NCI-H226 (cell line): ENCODE results near the gene RC3H2.
"Not testable (repeated sequence)": the region's sequence is repeated elsewhere in the genome, so short reads cannot be mapped to it uniquely, and the experiment has no call there.

Experiments used
- DNase-seq: peaks from one replicate; pipeline ENCODE4 v3.0.0-alpha.2; 2015

RC3H2 gene

GRCh38 chr9:122923947-122924346 is 18.8 kb upstream of the RC3H2 start:
- no peak for DNase-seq

GRCh38 chr9:122922713-122923112 is 17.6 kb upstream of the RC3H2 start:
- DNase-seq = no peak

GRCh38 chr9:122918310-122918709 is 13.2 kb upstream of the RC3H2 start:
- DNase-seq = no peak

GRCh38 chr9:122912964-122913673 is 8.0 kb upstream of the RC3H2 start, which contains the start of gene ZBTB6:
TSS of gene ZBTB6 (minus strand) at chr9:122913323. CDS start at chr9:122912072, 1,251 bp downstream.
- DNase-seq = peak; percentile 81

- DNase-seq = no peak
These were observed 7.5 kb upstream of the RC3H2 start for GRCh38 chr9:122912671-122912963.

GRCh38 chr9:122906122-122906521 is 963 bp upstream of the RC3H2 start:
- not testable (repeated sequence) for DNase-seq

- no peak for DNase-seq
These were observed 715 bp downstream of the RC3H2 start for GRCh38 chr9:122904466-122904822.

GRCh38 chr9:122900791-122901190 is 4.4 kb downstream of the RC3H2 start:
- no peak for DNase-seq

GRCh38 chr9:122897969-122898368 is 7.2 kb downstream of the RC3H2 start:
- DNase-seq = no peak

GRCh38 chr9:122888480-122888879 is 16.7 kb downstream of the RC3H2 start:
- no peak for DNase-seq

- no peak for DNase-seq
These were observed 22.0 kb downstream of the RC3H2 start for GRCh38 chr9:122883125-122883524.

GRCh38 chr9:122879443-122879842 is 25.7 kb downstream of the RC3H2 start:
- DNase-seq = no peak

GRCh38 chr9:122875523-122875922 is 29.6 kb downstream of the RC3H2 start:
- no peak for DNase-seq

- not testable (repeated sequence) for DNase-seq
These were observed 37.9 kb downstream of the RC3H2 start for GRCh38 chr9:122867276-122867675.

- no peak for DNase-seq
These were observed 39.1 kb downstream of the RC3H2 start for GRCh38 chr9:122866079-122866478.

GRCh38 chr9:122865300-122865699 is 39.9 kb downstream of the RC3H2 start:
- DNase-seq = no peak

- DNase-seq = no peak
These were observed 41.8 kb downstream of the RC3H2 start for GRCh38 chr9:122863407-122863806.

- no peak for DNase-seq
These were observed 44.6 kb downstream of the RC3H2 start for GRCh38 chr9:122860319-122861142.

GRCh38 chr9:122857815-122858214 is 47.3 kb downstream of the RC3H2 start:
- DNase-seq = no peak

- not testable (repeated sequence) for DNase-seq
These were observed 52.9 kb downstream of the RC3H2 start for GRCh38 chr9:122852085-122852786.

GRCh38 chr9:122848256-122848943 is 56.8 kb downstream of the RC3H2 start:
- no peak for DNase-seq

GRCh38 chr9:122846371-122846940 is 58.7 kb downstream of the RC3H2 start:
- DNase-seq = no peak

- DNase-seq = no peak
These were observed 60.0 kb downstream of the RC3H2 start for GRCh38 chr9:122845116-122845515.
